ENCODE measurements around the gene C1QTNF5. TPM values are rescaled to one million over a fixed set of nuclear protein-coding genes. Genes with fewer than 3 reads are reported as not detected.

Gene C1QTNF5
- total RNA-seq, 1 donor from 2014 or later, result not detected

GRCh38 chr11:119336744-119337469 lies 3.8 kb downstream of the C1QTNF5 start:
- H3K36me3 Mint-ChIP-seq (ENCODE audit: low read depth), result peaks cover 15% of the 10 kb centered on the region
- CTCF ChIA-PET, result interaction anchor here (3.3 kb wide), 1 partner anchor 15 kb away, joined by 38 read pairs; no protein-coding TSS in a partner anchor

GRCh38 chr11:119335655-119336543 lies 4.8 kb downstream of the C1QTNF5 start:
- peak overlapping the region; percentile 99 for H3K4me3 Mint-ChIP-seq
- ATAC-seq (ENCODE audit: low read depth) (no peak), DNase-seq (no peak)
- peaks cover 15% of the 10 kb centered on the region for H3K36me3 Mint-ChIP-seq (ENCODE audit: low read depth)
- H3K9me3 Mint-ChIP-seq, result no peaks in the 10 kb centered on the region
- POLR2A ChIA-PET, result no interaction called here
- peaks cover 10% of the 10 kb centered on the region for H3K27me3 Mint-ChIP-seq
- no peak for TF ChIP-seq CTCF (IDR thresholded peaks at IDR 0.05)
- H3K27ac Mint-ChIP-seq, result no peak overlapping the region
- CTCF ChIA-PET, result interaction anchor here (1.0 to 2.2 kb wide), 2 partner anchors 13 to 20 kb away, joined by 3 to 12 read pairs; no protein-coding TSS in a partner anchor
- intact Hi-C loops (cut with micrococcal nuclease), result no loop called here
- peaks cover 35% of the 10 kb centered on the region for H3K4me1 Mint-ChIP-seq

More at GRCh38 chr11:119336744-119337469, 3.8 kb downstream of the C1QTNF5 start:
- DNase-seq, result no peak
- no peak for ATAC-seq (ENCODE audit: low read depth)
- Mint-ChIP-seq H3K9me3 (no peaks in the 10 kb centered on the region), H3K4me1 (peaks cover 41% of the 10 kb centered on the region), H3K27me3 (peaks cover 17% of the 10 kb centered on the region), H3K27ac (no peak overlapping the region), H3K4me3 (peak overlapping the region; percentile 66)
- no peak for TF ChIP-seq CTCF (IDR thresholded peaks at IDR 0.05)
- POLR2A ChIA-PET, result no interaction called here
- intact Hi-C loops (cut with micrococcal nuclease), result no loop called here

- DNase-seq (no peak), ATAC-seq (ENCODE audit: low read depth) (no peak)
- no peak for TF ChIP-seq CTCF (IDR thresholded peaks at IDR 0.05)
- intact Hi-C loops (cut with micrococcal nuclease), result no loop called here
- Mint-ChIP-seq H3K9me3 (no peaks in the 10 kb centered on the region), H3K27ac (peak overlapping the region; percentile 93), H3K36me3 (ENCODE audit: low read depth) (peaks cover 15% of the 10 kb centered on the region), H3K27me3 (peaks cover 11% of the 10 kb centered on the region), H3K4me3 (peak overlapping the region; percentile 99), H3K4me1 (peaks cover 32% of the 10 kb centered on the region)
- ChIA-PET CTCF (interaction anchor here (1.0 to 2.2 kb wide), 2 partner anchors 12 to 21 kb away, joined by 3 to 12 read pairs; no protein-coding TSS in a partner anchor), POLR2A (interaction anchor here (0.5 to 1.4 kb wide), 3 partner anchors 14 to 763 kb away, joined by 4 to 10 read pairs (median 9); partner anchors contain the start of gene ARCN1)
Observed at GRCh38 chr11:119335091-119335654, 5.5 kb downstream of the C1QTNF5 start.

- H3K4me1 Mint-ChIP-seq, result peaks cover 31% of the 10 kb centered on the region
- intact Hi-C loops (cut with micrococcal nuclease), result loop anchor here (1.0 kb wide), 4 partner anchors 11 to 213 kb away; partner anchors contain the start of genes HINFP and USP2
- peaks cover 9% of the 10 kb centered on the region for H3K27me3 Mint-ChIP-seq
Observed at GRCh38 chr11:119334174-119334930, 6.3 kb downstream of the C1QTNF5 start, which contains the start of gene RNF26. RNF26 (plus strand) TSS chr11:119334527; CDS start chr11:119335123, 596 bp downstream.

More at GRCh38 chr11:119334174-119334930, 6.3 kb downstream of the C1QTNF5 start, which contains the start of gene RNF26:
- peak within 1 kb of the TSS; percentile 99 for H3K4me3 Mint-ChIP-seq
- peak within 1 kb of the TSS; percentile 93 for H3K27ac Mint-ChIP-seq
- DNase-seq (peak; percentile 87), ATAC-seq (ENCODE audit: low read depth) (peak; percentile 97)
- peaks cover 15% of the 10 kb centered on the region for H3K36me3 Mint-ChIP-seq (ENCODE audit: low read depth)
- POLR2A ChIA-PET, result interaction anchor here (0.5 to 1.4 kb wide), 5 partner anchors 13 to 762 kb away, joined by 3 to 10 read pairs (median 4); partner anchors contain the start of genes ARCN1 and NLRX1
- no peaks in the 10 kb centered on the region for H3K9me3 Mint-ChIP-seq
- TF ChIP-seq CTCF (IDR thresholded peaks at IDR 0.05), result no peak
- CTCF ChIA-PET, result interaction anchor here (2.2 kb wide), 1 partner anchor 11 kb away, joined by 12 read pairs; no protein-coding TSS in a partner anchor

All from activated B cell treated with CpG ODN at 0.5 μM for 24 hours (primary cell).